Skin of body (tissue), 2 donors: ENCODE results near the gene KRT83. TPM values are rescaled to one million over a fixed set of nuclear protein-coding genes. Genes with fewer than 3 reads are reported as not detected.
"Not testable (repeated sequence)": the region's sequence is repeated elsewhere in the genome, so short reads cannot be mapped to it uniquely, and the experiment has no call there.

Experiments
- DNase-seq: peaks from one replicate; lab custom pipeline; 2025; lab: John Stamatoyannopoulos, UW
- total RNA-seq: library from RNA; depleted of rRNA; stranded (reverse); fragments of >200 nt; gene quantifications from one replicate; pipeline ENCODE4 v1.2.3, GENCODE V29; 2014

The KRT83 gene
- total RNA-seq, 1 donor from 2014 or later: 18.8 TPM

GRCh38 chr12:52332381-52332780, 11.2 kb upstream of the KRT83 start:
- DNase-seq: no peak

GRCh38 chr12:52331833-52332232, 10.6 kb upstream of the KRT83 start:
- DNase-seq: no peak

DNA sequence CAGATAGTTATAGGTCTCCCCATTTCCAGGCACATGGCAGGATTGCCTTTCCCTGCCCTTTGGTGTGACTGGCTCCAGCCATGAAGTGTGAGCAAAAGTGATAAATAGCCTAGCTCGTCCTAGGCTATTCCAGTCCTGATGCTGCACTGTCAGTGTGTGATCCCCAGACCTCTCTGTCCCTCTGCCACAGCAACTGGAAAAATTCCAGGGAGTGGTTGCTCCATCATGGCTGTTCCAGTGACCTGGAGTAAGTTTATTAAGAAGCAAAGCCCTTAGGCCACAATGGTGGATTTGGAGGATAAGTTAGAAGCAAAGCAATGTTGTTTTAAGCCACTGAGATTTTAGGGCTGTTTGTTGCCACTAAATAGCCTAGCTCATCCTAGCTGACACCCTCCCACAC, 9.8 kb upstream of the KRT83 start:
- no peak for DNase-seq

- no peak for DNase-seq
These were observed 6.8 kb upstream of the KRT83 start for GRCh38 chr12:52327830-52328500.

GRCh38 chr12:52327052-52327829, 6.0 kb upstream of the KRT83 start:
- peak; percentile 6 for DNase-seq

DNA sequence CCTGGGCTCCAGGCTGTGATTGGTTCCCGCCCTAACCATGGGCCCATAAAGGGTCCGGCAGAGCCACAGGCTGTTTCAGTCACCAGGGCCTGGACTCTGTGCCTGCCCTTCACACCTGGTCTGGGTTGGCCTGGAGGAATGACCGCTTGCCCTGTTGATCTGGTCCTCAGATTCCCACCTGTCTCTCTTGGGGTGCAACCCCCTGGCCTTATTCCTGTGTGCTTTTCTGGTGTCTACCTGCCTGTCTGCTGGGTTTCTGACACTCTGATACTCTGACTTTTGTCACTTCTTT, 2.9 kb upstream of the KRT83 start:
- DNase-seq: no peak

DNA sequence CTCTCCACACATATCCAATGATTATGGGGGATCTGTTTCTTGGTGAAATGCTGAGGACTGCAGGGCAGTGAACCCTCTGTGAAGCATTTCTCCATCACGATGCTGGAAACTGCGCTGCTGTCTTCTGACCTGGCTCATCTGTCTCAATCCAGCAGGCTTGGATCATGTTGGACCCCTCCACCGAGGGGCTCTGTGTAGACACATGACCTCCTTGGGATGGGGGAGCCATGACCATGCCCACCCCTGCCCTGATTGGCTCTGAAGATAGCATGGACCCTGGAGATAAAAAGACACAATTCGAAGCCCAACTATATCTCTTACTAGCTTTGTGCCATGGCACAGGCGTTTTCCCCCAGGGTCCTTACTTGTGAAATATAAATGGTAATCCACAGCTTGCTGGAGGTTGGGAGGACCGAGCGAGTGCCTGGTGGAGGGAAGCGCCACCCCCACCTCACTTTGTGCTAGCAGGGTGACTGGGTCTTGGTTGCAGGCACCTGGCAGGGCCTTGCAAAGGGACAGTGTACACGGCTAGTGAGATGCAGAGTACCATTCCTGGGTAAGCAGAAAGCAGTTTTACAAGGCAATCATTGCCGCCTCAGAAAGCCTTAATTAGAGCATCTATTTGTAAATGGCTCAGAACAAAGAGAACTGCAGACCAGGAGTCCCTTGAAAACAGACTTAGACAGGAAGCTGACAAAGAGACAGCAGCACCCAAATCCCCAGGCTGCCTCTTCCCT, 2.4 kb upstream of the KRT83 start:
- DNase-seq: no peak

GRCh38 chr12:52323001-52323400, 1.8 kb upstream of the KRT83 start:
- DNase-seq: no peak

DNA sequence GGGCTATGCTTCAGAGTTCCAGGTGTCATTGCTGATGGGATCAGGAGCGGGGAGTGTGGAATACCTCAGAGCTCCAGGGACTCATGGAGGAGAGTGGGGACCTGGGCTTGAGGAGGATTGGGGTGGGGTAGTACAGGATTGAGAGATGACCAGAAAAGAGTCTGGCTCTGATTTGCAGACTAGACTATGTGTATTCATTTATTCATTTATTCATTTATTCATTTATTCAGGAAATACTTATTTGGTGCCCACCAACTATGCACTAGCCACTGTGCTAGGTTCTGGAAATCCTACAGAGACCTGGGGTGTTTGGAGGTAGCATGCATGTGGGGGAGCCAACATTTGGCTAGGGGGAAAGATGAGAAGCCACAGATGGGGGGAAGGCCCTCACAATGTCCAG, 871 bp upstream of the KRT83 start:
- DNase-seq: no peak

- DNase-seq: no peak
These were observed 220 bp upstream of the KRT83 start for GRCh38 chr12:52321418-52321817.

DNA sequence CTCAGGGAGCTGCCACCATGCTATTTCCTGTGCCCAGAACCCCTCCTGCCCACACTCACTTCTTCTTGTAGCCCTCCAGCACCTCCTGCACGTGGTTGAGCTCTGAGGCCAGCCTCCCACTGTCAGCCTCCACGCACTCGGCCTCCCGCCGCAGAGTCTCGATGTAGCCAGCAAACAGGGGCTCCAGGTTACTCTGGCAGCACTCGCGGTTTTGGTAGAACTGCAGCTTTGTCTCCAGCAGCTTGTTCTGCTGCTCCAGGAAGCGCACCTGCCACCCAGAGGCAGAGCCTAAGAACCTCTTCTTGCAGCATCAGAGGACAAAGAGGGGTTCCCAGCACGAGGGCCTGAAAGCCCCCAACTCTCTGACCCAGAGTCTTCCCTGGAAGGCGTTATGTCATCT, 2.1 kb downstream of the KRT83 start:
- DNase-seq: no peak

- DNase-seq: no peak
These were observed 2.8 kb downstream of the KRT83 start for GRCh38 chr12:52318241-52318990.

- DNase-seq: no peak
These were observed 3.6 kb downstream of the KRT83 start for GRCh38 chr12:52317468-52318052.

GRCh38 chr12:52316701-52317100, 4.5 kb downstream of the KRT83 start:
- no peak for DNase-seq

DNA sequence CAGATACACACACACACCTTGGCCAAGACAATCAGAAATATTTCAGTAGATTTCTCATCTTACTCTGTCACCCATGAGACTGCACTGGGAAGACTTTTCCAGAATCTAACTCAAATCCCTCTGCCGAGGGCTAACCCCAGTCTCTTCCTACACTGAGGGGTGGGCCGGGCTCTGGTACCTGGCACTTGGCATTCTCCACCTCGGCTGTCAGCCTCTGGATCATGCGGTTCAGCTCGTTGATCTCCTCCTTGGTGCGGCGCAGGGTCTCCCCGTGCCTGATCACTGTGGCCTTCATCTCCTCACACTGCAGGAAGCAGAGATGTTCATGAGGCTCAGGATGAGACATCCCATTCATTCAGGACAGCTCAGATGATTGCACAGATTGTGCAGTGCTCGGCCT, 4.9 kb downstream of the KRT83 start:
- DNase-seq: no peak

DNA sequence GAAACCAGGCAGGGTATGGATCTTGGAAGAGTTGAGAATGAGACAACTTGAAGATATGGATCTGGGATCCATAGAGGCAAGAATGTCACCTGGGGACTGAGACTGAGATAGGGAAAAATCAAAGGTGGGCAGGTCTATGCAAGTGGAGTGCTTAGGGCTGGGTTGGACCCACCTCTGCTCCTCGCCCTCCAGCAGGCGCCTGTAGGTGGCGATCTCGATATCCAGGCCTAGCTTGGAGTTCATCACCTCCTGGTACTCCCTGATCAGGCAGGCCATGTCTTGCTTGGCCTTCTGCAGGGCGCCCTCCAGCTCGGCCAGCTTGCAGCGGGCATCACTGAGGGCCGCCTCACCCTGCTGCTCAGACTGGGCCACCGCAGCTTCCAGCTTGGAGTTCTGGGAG, 5.5 kb downstream of the KRT83 start:
- DNase-seq: not testable (repeated sequence)

DNA sequence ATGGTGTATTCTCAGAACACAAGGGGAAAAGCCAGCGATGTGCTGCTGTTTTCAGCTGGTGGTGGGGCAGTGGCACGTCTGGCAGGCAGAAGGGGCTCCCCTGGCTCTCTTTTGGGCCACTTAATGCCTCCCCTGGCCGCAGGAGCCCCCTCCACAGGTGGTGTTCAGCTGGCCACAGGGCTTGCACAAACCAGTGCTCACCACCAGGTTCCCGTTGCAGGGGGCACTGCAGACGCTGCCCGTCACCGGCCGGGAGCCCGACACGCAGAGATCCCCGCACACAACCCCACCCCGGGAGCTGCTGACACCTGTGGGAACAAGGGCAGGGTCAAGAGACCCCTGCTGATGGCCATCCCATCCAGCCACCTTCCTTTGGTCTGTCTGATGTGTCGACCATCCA, 6.7 kb downstream of the KRT83 start:
- no peak for DNase-seq

DNA sequence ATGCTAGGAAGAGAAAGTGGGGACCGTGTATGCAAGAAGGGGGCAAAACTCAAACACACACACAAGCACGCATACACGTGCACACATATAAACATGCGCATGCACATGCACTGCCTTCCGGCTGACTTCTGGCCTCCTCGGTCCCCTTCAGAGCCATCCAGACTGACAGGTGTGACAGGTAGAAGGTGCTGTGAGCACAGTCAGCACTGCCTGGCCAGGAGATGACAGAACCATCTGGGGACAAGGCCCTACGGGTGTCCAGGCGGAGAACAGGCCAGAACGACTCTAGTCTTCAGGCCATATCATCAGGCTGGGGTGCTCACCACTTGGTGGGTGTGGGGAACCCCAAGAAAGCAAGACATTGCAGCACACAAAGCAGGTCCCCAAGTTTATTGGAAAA, 7.3 kb downstream of the KRT83 start:
- DNase-seq: no peak

- DNase-seq: no peak
These were observed 7.7 kb downstream of the KRT83 start for GRCh38 chr12:52313461-52313860.

DNA sequence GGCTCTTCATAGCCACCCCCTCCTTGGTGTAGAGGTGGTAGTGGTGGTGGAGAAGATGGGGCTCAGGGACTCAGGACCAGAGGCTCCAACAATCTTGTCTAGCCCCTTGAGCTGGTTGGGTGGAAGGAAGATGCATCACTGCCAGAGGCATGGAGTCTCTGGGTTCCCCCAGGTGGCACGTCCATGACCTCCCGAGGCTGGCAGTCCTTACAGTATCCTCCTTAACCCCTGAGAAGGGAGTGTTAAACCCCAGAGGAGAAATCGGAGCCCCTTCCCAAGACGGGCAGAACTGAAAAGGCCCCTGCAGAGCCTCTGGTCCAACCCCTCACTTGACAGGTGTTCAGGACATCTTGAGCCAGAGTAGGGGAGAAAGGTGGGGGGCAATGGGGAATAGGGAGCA, 9.1 kb downstream of the KRT83 start:
- DNase-seq: no peak

DNA sequence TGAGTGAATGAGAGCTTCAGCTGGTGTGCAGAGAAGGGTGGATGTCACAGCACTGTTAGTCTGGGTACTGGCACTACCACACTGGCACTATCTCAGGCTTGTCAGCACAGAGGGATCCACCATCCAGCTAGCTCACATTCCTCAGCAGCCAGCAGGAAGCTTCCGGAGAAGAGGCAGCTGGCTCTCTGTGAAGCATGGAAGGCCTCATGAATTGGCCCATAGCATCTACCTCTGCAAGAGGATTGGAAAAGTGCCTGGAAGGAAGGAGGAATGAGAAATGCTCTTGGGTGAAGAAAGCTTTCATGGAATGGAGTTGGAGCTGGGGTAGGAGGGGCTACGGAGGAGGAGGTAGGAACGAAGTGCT, 9.9 kb downstream of the KRT83 start:
- no peak for DNase-seq
